H1 (cell line): ENCODE measurements around the gene GAS2L1.

Experiments
- ATF3 ChIP-seq: IDR thresholded peaks from 2 replicates; pipeline ENCODE4 v1.6.1; 2011; ENCODE audit warnings: low read depth, mild to moderate bottlenecking, low read length; ENCODE audit not compliant: insufficient read depth
- CBX5 ChIP-seq: fragments of 300-800, 300-1000 bp; sonication (generic); IDR thresholded peaks from 2 replicates; pipeline ENCODE4 v1.7.1; 2016; ENCODE audit warnings: antibody characterized with exemption, low read length, low read depth
- CTBP2 ChIP-seq: IDR thresholded peaks from 2 replicates; pipeline ENCODE4 v1.7.0; 2011; ENCODE audit warnings: borderline replicate concordance, mild to moderate bottlenecking, moderate library complexity, mixed read lengths, low read length; ENCODE audit not compliant: insufficient read depth, insufficient read length
- CTCF ChIP-seq, 3 experiments: IDR thresholded peaks; 1 replicate in 2 of 3; 2 replicates in 1 of 3; pipeline versions ENCODE4 v1.5.1 to v1.6.1; 2011; ENCODE audit warnings: low read length in 3 of 3, mild to moderate bottlenecking in 3 of 3, inconsistent platforms in 2 of 3, low read depth in 1 of 3, moderate library complexity in 1 of 3; ENCODE audit not compliant: insufficient read depth in 1 of 3; ENCODE audit errors: control extremely low read depth in 1 of 3
- EZH2 ChIP-seq: fragments of 200-600 bp; sonication (generic); IDR thresholded peaks from 2 replicates; pipeline ENCODE4 v1.7.1; 2012; ENCODE audit warnings: low read depth, mild to moderate bottlenecking, moderate library complexity, low read length, inconsistent platforms; ENCODE audit not compliant: severe bottlenecking
- FOSL1 ChIP-seq: IDR thresholded peaks from 2 replicates; pipeline ENCODE4 v1.6.1; 2011; ENCODE audit warnings: mild to moderate bottlenecking, low read depth, low read length, moderate library complexity; ENCODE audit not compliant: insufficient read depth
- NRF1 ChIP-seq: IDR thresholded peaks from 2 replicates; pipeline ENCODE4 v1.6.1; 2011; ENCODE audit warnings: mild to moderate bottlenecking, low read depth, low read length, improper control_type of control experiment
- POLR2A ChIP-seq, 2 experiments: IDR thresholded peaks; 1 replicate in 1 of 2; 2 replicates in 1 of 2; pipeline ENCODE4 v1.6.1; 2011; ENCODE audit warnings: low read depth in 2 of 2, low read length in 2 of 2, mild to moderate bottlenecking in 2 of 2; ENCODE audit errors: control extremely low read depth in 1 of 2
- POLR2AphosphoS5 ChIP-seq: IDR thresholded peaks from 2 replicates; pipeline ENCODE4 v1.6.1; 2011; ENCODE audit warnings: low read depth, low read length
- RBBP5 ChIP-seq: IDR thresholded peaks from 2 replicates; pipeline ENCODE4 v1.7.1; 2012; ENCODE audit warnings: low read depth, mild to moderate bottlenecking, inconsistent platforms, low read length, moderate library complexity, borderline replicate concordance
- SRF ChIP-seq: IDR thresholded peaks from 2 replicates; pipeline ENCODE4 v1.6.1; 2011; ENCODE audit warnings: mild to moderate bottlenecking, low read depth, low read length, moderate library complexity
- TCF12 ChIP-seq: IDR thresholded peaks from 2 replicates; pipeline ENCODE4 v1.6.1; 2011; ENCODE audit warnings: low read depth, mild to moderate bottlenecking, low read length
- TEAD4 ChIP-seq: IDR thresholded peaks from 2 replicates; pipeline ENCODE4 v1.6.1; 2012; ENCODE audit warnings: low read depth, low read length, inconsistent platforms, mixed read lengths
- YY1 ChIP-seq: IDR thresholded peaks from 2 replicates; pipeline ENCODE4 v1.6.1; 2011; ENCODE audit warnings: low read depth, mild to moderate bottlenecking, low read length

- TF ChIP-seq TCF12 (no peak), YY1 (no peak), POLR2A (IDR thresholded peaks at IDR 0.05; ENCODE audit: control extremely low read depth in 1 of 2, low read depth in 2 of 2, low read length in 2 of 2) (no peak), SRF (no peak), CTCF (IDR thresholded peaks at IDR 0.05; ENCODE audit: control extremely low read depth in 1 of 3, insufficient read depth in 1 of 3, low read depth in 1 of 3, low read length in 3 of 3) (no peak), EZH2 (no peak), FOSL1 (no peak), POLR2AphosphoS5 (no peak), NRF1 (no peak), TEAD4 (no peak), CBX5 (no peak), CTBP2 (no peak), ATF3 (no peak), RBBP5 (no peak)
Observed at GRCh38 chr22:29342577-29343312, 36.3 kb downstream of the GAS2L1 start.
